EL (cell line): ENCODE results near the gene SPAG7.

Experiments used
- DNase-seq: peaks from one replicate; pipeline ENCODE4 v3.0.0-alpha.2; 2016

SPAG7 gene

GRCh38 chr17:4974115-4974670, 6.6 kb upstream of the SPAG7 start:
- no peak for DNase-seq

GRCh38 chr17:4973256-4974114, 5.9 kb upstream of the SPAG7 start:
- DNase-seq: no peak

- no peak for DNase-seq
Measured at GRCh38 chr17:4972752-4973151, 5.1 kb upstream of the SPAG7 start.

- DNase-seq: no peak
Measured at GRCh38 chr17:4972322-4972721, 4.7 kb upstream of the SPAG7 start.

GRCh38 chr17:4971826-4972225, 4.2 kb upstream of the SPAG7 start:
- no peak for DNase-seq

- no peak for DNase-seq
Measured at GRCh38 chr17:4970273-4970672, 2.7 kb upstream of the SPAG7 start.

- peak; percentile 41 for DNase-seq
Measured at GRCh38 chr17:4969551-4970173, 2.0 kb upstream of the SPAG7 start.

- peak; percentile 93 for DNase-seq
Measured at GRCh38 chr17:4969047-4969550, 1.5 kb upstream of the SPAG7 start.

GRCh38 chr17:4968486-4969046, 949 bp upstream of the SPAG7 start:
- no peak for DNase-seq

- peak; percentile 100 for DNase-seq
Measured at GRCh38 chr17:4966844-4967538, 626 bp downstream of the SPAG7 start.

- DNase-seq: no peak
Measured at GRCh38 chr17:4965311-4965986, 2.2 kb downstream of the SPAG7 start.

- no peak for DNase-seq
Measured at GRCh38 chr17:4960279-4960922, 7.2 kb downstream of the SPAG7 start.

- no peak for DNase-seq
Measured at GRCh38 chr17:4959261-4959965, 8.2 kb downstream of the SPAG7 start.

- no peak for DNase-seq
Measured at GRCh38 chr17:4958102-4958501, 9.5 kb downstream of the SPAG7 start.

- no peak for DNase-seq
Measured at GRCh38 chr17:4956493-4957061, 11.0 kb downstream of the SPAG7 start.

GRCh38 chr17:4955091-4955490, 12.5 kb downstream of the SPAG7 start:
- DNase-seq: no peak

GRCh38 chr17:4953451-4953961, 14.1 kb downstream of the SPAG7 start:
- peak; percentile 82 for DNase-seq

- no peak for DNase-seq
Measured at GRCh38 chr17:4951486-4951885, 16.1 kb downstream of the SPAG7 start.

GRCh38 chr17:4950746-4951204, 16.8 kb downstream of the SPAG7 start, which contains the start of gene ENO3:
Gene ENO3 (plus strand): TSS chr17:4951119. CDS start chr17:4951830, 711 bp downstream.
- DNase-seq: no peak

- DNase-seq: no peak
Measured at GRCh38 chr17:4950075-4950745, 17.4 kb downstream of the SPAG7 start.
